ENCODE results near the gene EGFLAM. TPM values are rescaled to one million over a fixed set of nuclear protein-coding genes. Genes with fewer than 3 reads are reported as not detected.

EGFLAM gene
- total and polyA plus RNA-seq, 2 of the 4 experiments (the other 2 are of a cell fraction), result 0.77 to 1.1 TPM

- Histone ChIP-seq H3K4ac (ENCODE audit: low read depth, low read length) (no peak overlapping the region), H3K56ac (ENCODE audit: extremely low read depth, insufficient read depth, low read length) (no peak overlapping the region), H3K4me3 (ENCODE audit: insufficient read depth, low read depth, low read length) (no peak overlapping the region), H3K14ac (replicated peaks; ENCODE audit: low read depth, low read length) (no peak overlapping the region), H2BK15ac (ENCODE audit: low read depth, low read length) (no peak overlapping the region), H4K8ac (ENCODE audit: low read depth in 2 of 2, low read length in 2 of 2) (no peak overlapping the region), H2AK5ac (ENCODE audit: low read depth, low read length) (no peak overlapping the region), H3K27me3 (ENCODE audit: control insufficient read depth, insufficient read depth, low read length) (peaks cover 5% of the 10 kb centered on the region), H3K4me2 (ENCODE audit: low read depth, low read length) (no peak overlapping the region), H4K91ac (ENCODE audit: insufficient read depth, low read depth, low read length) (no peak overlapping the region), H3K9me1 (ENCODE audit: insufficient read depth, low read length) (no peaks in the 10 kb centered on the region), H2BK20ac (ENCODE audit: low read depth, low read length) (no peak overlapping the region), H3K9ac (ENCODE audit: low read depth, low read length) (no peak overlapping the region), H2AFZ (replicated peaks; ENCODE audit: low read length, poor library complexity) (no peak overlapping the region), H2AK9ac (replicated peaks; ENCODE audit: low read depth, low read length, poor library complexity) (no peak overlapping the region), H3K79me1 (ENCODE audit: low read depth in 1 of 2, low read length in 2 of 2) (no peaks in the 10 kb centered on the region), H3K9me3 (ENCODE audit: control insufficient read depth, insufficient read depth, low read length) (no peaks in the 10 kb centered on the region), H3K36me3 (ENCODE audit: control insufficient read depth, insufficient read depth, low read length) (no peaks in the 10 kb centered on the region), H3K27ac (ENCODE audit: insufficient read depth, low read length) (no peak overlapping the region), H2BK120ac (ENCODE audit: low read depth, low read length) (no peak overlapping the region), H4K20me1 (ENCODE audit: insufficient read depth, low read length) (no peaks in the 10 kb centered on the region), H4K5ac (ENCODE audit: low read depth, low read length) (no peak overlapping the region), H3K23ac (ENCODE audit: low read depth, low read length) (no peak overlapping the region), H3K18ac (ENCODE audit: low read depth, low read length) (no peak overlapping the region), H3K4me1 (ENCODE audit: control insufficient read depth, insufficient read depth, low read length) (no peaks in the 10 kb centered on the region), H2BK5ac (ENCODE audit: low read depth, low read length, poor library complexity, severe bottlenecking) (no peak overlapping the region)
- no TSS peak for BruUV-seq (replicated peaks)
- no peak for TF ChIP-seq CHD1 (IDR thresholded peaks at IDR 0.05; ENCODE audit: low read depth, low read length)
- no peak for TF ChIP-seq MAFK (IDR thresholded peaks at IDR 0.05; ENCODE audit: low read depth, low read length)
- TF ChIP-seq MXI1 (IDR thresholded peaks at IDR 0.05; ENCODE audit: borderline replicate concordance, low read depth, low read length), result no peak
- no peak for TF ChIP-seq MAZ (IDR thresholded peaks at IDR 0.05; ENCODE audit: borderline replicate concordance, low read depth, low read length)
- no peak for TF ChIP-seq SMC3 (IDR thresholded peaks at IDR 0.05; ENCODE audit: low read depth, low read length)
- no peak for TF ChIP-seq RAD21 (IDR thresholded peaks at IDR 0.05; ENCODE audit: low read length)
- TF ChIP-seq ELK1 (IDR thresholded peaks at IDR 0.05; ENCODE audit: borderline replicate concordance, low read depth, low read length), result no peak
- TF ChIP-seq RFX5 (IDR thresholded peaks at IDR 0.05; ENCODE audit: low read depth, low read length), result no peak
- no peak for TF ChIP-seq CTCF (conservative IDR thresholded peaks at IDR 0.05; ENCODE audit: low read depth, low read length)
- TF ChIP-seq RCOR1 (IDR thresholded peaks at IDR 0.05; ENCODE audit: insufficient replicate concordance, low read length), result no peak
- TF ChIP-seq NFE2L2 (IDR thresholded peaks at IDR 0.05; ENCODE audit: low read depth, low read length), result no peak
- no peak for TF ChIP-seq POLR2A (IDR thresholded peaks at IDR 0.05; ENCODE audit: low read depth, low read length)
- TF ChIP-seq BHLHE40 (IDR thresholded peaks at IDR 0.05; ENCODE audit: low read depth, low read length), result no peak
- no peak for TF ChIP-seq FOS (IDR thresholded peaks at IDR 0.05; ENCODE audit: low read depth, low read length)
- TF ChIP-seq CEBPB (IDR thresholded peaks at IDR 0.05; ENCODE audit: low read depth, low read length), result no peak
- no peak for TF ChIP-seq USF2 (IDR thresholded peaks at IDR 0.05; ENCODE audit: low read depth, low read length)
- ChIA-PET CTCF (interaction anchor here (1.3 to 1.5 kb wide), 2 partner anchors 11 to 16 kb away, joined by 3 to 6 read pairs; no protein-coding TSS in a partner anchor), POLR2A (ENCODE audit: unreplicated experiment) (no interaction called here)
- dilution Hi-C loops (cut with HindIII; ENCODE audit: low sequenced_read_pairs, unreplicated experiment), result no loop called here
- no CpG with 5 or more reads among the region's 2 CpGs for WGBS, 2 experiments (ENCODE audit: extremely low coverage in 2 of 2, insufficient read length in 1 of 2)
- intact Hi-C loops (cut with micrococcal nuclease), result no loop called here
- in situ Hi-C loops (cut with MboI; ENCODE audit: low sequenced_read_pairs), result no loop called here
- ATAC-seq (ENCODE audit: low read depth) (no peak), DNase-seq (no peak)
Observed at GRCh38 chr5:38249812-38250211, 8.5 kb upstream of the EGFLAM start.

Data from IMR-90 (cell line).